ENCODE measurements around the gene CGN.

Gene CGN

DNA sequence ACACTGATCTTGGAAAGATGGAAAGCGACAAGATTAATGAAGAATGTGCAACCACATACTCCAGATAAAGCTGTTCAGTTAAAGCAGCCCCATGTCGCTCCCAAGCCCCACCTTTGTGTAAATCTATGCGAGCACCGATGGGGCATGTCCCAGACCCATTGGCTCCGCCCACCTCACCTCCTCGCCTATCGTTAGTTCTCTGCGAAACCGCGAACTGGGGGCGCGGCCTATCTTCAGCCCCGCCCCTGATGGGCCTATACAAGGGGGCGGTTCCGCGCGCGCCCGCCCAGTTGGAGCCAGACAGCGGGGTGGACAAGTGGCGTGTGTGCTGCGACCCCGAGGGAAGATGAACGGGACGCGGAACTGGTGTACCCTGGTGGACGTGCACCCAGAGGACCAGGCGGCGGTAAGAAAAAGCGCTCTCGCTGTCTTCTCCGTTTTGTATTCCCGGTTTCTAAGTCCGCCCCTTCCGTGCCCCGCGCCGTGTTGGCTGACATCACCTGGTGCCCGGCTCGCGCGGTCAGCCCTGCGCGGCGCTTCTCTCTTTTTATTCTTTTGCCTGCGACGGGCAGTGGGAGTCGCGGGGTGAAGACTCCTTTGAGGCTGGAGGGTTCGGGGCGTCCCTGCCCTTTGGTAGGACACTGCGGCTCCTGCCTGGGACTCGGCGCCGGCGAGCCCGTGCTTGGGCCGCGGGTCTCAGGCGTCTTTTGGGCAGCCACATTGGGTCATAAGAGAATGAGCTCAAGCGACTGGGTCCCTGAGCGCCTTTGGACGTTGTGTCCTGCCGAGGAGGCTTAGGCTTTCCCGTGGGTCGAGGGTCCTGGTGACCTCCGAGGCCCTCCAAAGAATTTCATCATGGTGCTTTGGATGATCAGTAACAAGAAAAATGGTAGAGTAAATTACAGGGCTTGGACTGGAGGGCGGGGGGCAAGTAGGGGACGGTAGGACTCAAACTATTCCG, 29.1 kb downstream of the CGN start, which contains the start of gene TUFT1:
Gene TUFT1, plus strand, starts transcription at position 289 of the 961 bp plus-strand sequence. Its CDS starts 58 bp downstream, at position 347.
- in situ Hi-C loops (cut with HindIII; ENCODE audit: low pct_ligation_motif_present, low pct_unique_long_range_greater_than_20kb, low sequenced_read_pairs), result no loop called here
- peak; percentile 97 for DNase-seq

DNA sequence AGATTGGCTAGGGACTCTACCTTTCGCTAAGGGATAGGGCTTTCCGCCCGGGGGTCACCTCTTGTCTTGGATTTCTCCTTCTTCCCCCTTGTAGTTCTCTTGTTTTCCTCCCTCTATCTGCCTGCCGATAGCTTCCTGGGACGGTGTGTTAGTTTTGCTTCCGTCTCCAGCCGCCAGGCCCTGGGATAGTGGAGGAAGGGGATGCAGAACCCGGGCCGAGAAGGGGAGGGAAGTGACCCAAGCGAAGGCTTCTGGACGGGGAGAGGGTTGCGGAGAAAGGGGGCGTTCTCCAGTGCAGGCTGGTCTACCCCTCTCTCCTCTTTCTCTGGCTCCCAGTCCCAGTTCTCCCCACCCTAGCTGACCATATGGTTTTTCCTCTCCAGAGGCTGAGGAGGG, 29.8 kb downstream of the CGN start:
- in situ Hi-C loops (cut with HindIII; ENCODE audit: low pct_ligation_motif_present, low pct_unique_long_range_greater_than_20kb, low sequenced_read_pairs), result no loop called here

DNA sequence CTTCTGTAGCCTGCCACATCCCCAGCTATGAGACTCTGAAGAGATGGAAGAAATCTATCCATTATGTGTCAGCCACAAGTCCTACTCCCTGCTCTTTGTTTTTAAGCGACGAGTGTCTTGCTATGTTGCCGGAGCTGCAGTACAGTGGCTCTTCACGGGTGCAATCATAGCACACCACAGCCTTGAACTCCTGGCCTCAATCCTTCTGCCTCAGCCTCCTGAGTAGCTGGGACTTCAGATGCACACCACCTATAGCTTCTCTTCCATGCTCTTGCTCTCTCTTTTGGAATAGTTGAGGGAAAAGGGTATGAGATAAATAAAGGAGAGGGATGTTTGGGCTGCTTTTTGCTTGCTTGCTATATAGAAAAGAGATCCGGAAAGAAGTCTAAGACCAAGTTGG, 30.6 kb downstream of the CGN start:
- DNase-seq, result no peak

More for the DNA sequence above, 29.8 kb downstream of the CGN start:
- no peak for DNase-seq

DNA sequence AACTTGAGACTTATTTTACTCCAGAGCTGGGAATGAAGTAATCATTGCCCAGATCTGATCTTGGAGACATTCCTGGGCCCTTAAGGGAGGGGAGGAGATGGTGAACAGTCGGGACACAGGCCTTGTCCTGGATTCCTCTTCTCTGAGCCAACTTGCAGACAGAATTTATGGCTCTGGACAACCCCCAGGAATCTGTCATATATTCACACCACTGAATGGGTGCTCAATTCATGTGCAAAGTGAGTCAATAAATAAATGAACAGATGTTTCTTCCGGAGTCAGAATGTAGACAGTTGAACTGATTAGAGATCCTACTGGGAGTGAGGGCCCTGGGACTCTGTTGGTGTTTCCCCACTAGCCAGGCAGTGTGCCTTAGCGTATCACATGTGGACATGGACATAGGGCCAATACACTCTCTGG, 31.5 kb downstream of the CGN start:
- in situ Hi-C loops (cut with HindIII; ENCODE audit: low pct_ligation_motif_present, low pct_unique_long_range_greater_than_20kb, low sequenced_read_pairs), result no loop called here
- peak; percentile 83 for DNase-seq

More for the DNA sequence above, 30.6 kb downstream of the CGN start:
- in situ Hi-C loops (cut with HindIII; ENCODE audit: low pct_ligation_motif_present, low pct_unique_long_range_greater_than_20kb, low sequenced_read_pairs), result no loop called here

DNA sequence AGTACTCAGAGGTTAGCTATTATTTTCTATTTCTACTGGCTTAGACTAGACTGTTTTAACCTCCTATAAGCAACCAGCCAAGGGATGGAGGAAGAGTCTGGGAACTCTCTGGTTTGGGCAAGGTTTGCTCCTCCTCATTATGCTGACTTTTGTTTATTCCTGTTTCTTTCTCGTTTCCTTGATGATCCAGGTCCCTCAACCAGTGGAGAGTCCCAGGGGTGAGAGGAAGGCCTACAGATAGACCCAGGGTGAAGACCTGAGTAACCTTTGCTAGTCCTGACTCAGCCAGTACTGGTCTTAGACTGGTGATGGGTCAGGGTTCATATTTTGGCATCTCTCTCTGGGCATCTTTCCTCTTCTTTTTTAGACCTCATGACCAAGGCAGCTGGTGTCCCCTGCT, 34.4 kb downstream of the CGN start:
- DNase-seq, result no peak
- in situ Hi-C loops (cut with HindIII; ENCODE audit: low pct_ligation_motif_present, low pct_unique_long_range_greater_than_20kb, low sequenced_read_pairs), result no loop called here

DNA sequence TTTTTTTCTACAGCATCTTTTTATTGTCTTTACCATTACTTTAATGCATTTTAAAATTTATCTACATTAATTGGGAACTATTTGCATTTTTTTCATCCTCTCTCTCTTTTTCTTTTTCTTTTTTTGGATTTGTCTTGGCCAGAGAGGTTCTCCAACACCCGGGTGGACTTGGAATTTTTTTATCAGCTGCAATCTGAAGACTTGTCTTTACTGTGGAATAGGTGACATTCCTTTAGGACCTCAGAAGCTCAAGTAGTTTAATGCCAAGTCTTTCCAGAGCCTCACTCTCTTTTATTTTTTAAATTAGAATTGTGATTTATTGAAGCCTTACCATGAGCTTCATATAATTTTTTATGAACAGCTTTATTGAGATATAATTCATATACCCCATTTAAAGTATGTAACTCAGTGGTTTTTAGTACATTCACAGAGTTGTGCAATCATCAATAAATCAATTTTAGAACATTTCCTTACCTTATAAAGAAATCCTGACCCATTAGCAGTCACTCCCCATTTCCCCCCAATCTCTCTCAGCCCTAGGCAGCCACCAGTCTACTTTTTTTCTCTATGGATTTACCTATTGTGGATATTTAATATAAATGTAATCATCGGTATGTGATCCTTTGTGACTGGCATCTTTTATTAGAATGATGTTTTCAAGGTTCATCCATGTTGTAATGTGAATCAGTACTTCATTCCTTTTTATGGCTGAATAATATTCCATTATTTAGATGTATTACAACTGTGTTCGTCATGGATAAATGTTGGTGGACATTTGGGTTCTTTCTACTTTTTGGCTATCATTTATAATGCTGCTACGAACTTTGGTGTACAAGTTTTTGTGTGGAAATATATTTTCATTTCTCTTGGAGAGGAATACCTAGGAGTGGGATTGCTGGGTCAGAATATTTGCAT, 35.1 kb downstream of the CGN start:
- DNase-seq, result no peak
- in situ Hi-C loops (cut with HindIII; ENCODE audit: low pct_ligation_motif_present, low pct_unique_long_range_greater_than_20kb, low sequenced_read_pairs), result no loop called here

DNA sequence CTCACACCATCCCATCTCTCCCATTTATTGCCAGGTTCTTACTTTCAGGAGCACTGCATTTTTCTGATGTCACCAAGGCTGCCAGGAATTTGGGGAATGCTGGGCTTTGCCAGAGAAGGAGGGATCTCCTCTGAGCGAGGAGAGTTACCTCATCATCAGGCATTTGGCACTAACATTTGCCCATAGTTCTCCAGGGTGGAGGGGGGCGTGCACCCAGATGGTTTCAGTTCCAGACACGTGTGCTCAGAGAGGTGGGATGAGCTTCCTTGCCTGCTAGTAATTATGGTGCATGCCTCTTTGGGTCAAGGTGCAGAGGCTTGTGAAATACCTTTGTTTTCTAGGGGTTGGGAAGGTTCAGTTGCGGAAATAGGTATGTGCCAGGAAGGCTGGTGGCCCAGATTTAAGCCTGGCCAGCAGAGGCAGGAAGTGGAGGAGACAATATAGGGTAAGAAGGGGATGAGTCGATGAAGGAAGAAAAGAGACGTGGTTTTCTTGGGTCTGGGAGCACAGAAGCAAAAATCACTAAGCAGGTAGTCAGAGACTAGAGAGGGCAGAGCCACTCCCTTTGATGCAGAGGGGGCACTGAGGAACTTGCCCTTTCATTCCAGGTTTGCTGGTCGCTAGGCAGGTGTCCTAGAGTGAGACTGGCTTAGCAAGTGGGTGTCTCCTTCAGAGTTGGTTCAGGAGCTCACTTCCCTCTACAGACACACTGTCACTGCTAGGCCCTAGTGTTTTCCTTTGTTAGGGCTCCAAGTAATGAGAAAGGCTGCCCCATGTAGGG, 36.1 kb downstream of the CGN start:
- in situ Hi-C loops (cut with HindIII; ENCODE audit: low pct_ligation_motif_present, low pct_unique_long_range_greater_than_20kb, low sequenced_read_pairs), result no loop called here
- DNase-seq, result peak; percentile 99

DNA sequence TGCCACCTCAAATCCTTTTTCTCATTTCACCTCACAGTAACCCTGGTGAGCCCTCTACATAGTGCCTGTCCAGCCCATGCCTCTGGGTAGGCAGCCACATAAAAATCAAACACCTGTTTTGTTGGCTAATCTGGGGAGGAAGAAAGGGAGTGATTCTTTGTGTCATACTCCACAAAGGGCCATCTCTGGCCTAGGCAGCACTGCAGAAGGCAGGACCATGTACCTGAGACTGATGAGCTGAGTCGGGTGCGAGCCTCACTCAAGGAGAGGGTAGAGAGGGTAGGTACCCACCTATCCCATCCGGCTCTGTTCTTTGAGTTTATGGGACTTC, 36.7 kb downstream of the CGN start:
- in situ Hi-C loops (cut with HindIII; ENCODE audit: low pct_ligation_motif_present, low pct_unique_long_range_greater_than_20kb, low sequenced_read_pairs), result no loop called here
- no peak for DNase-seq

DNA sequence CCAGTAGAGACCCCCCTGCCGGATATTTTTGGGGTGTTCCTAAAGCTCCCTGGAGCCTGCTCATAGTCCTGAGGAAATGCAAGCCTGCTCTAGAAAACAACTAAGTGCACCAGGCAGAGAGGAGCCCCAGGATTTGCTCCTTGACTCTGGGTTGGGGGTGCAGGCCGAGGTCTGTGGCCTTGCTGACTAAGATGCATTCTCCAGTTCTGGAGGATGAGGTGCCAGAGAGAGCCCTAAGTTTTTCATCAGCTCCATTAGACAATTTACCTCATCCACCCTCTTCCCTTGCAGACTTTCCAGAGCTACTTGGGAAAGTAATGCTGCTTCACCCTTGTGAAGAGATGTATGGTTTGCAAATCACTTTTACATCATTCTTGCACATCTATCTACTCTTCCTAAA, 38.0 kb downstream of the CGN start:
- no peak for DNase-seq
- in situ Hi-C loops (cut with HindIII; ENCODE audit: low pct_ligation_motif_present, low pct_unique_long_range_greater_than_20kb, low sequenced_read_pairs), result no loop called here

DNA sequence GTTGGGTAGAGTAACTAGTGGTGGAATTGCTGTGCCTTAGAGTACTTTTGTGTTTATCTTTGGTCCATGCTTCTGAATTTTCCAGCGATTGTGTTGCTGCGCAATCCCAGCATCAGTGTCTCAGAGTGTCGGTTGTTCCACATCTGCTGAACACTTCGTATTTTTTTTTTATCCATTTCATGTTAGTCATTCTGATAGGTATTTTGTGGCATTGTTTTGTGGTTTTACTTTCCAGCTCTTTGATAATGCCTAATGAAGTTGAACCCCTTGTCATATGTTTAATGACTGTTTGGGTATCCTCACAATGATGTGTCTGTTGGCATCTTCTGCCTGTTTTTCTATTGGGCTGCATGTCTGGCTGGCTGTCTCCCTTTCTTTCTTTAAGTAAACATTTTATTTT, 42.5 kb downstream of the CGN start:
- no peak for DNase-seq
- in situ Hi-C loops (cut with HindIII; ENCODE audit: low pct_ligation_motif_present, low pct_unique_long_range_greater_than_20kb, low sequenced_read_pairs), result no loop called here

DNA sequence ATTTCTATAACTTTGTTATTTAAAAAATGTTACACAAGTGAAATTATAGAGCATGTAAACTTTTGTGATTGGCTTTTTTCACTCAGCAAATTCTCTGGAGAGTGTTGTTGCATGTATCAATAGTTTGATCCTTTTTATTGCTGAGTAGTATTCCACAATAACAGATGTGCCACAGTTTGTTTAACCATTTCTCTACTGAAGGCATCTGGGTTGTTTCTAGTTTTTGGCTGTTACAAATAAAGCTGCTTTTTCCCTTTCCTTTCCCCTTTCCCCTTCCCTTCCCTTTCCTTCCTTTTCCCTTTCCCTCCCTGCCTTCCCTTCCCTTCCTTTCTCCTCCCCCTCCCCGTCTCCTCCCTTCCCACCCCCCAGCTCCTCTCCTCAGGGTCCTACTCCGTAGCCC, 44.9 kb downstream of the CGN start:
- DNase-seq, result no peak
- in situ Hi-C loops (cut with HindIII; ENCODE audit: low pct_ligation_motif_present, low pct_unique_long_range_greater_than_20kb, low sequenced_read_pairs), result no loop called here

DNA sequence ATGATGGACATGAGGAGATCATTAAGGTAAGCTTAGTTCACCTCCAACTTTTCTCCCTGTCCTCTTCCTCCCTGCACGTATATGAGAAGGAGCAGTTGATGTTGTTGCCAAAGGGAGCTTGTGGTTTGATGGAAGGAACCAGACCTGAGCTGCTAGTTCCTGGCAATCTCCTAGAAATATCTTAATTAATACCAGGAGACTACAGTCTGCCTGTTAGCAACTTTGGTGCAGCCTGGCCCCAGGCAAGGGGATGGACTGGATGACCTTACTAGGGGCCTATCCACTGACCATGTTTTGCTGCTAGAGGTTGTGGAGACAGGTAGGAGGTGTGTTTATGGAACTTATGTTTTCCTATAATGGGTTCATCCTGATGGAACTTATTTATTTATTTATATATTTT, 51.5 kb downstream of the CGN start:
- no peak for DNase-seq
- in situ Hi-C loops (cut with HindIII; ENCODE audit: low pct_ligation_motif_present, low pct_unique_long_range_greater_than_20kb, low sequenced_read_pairs), result no loop called here

DNA sequence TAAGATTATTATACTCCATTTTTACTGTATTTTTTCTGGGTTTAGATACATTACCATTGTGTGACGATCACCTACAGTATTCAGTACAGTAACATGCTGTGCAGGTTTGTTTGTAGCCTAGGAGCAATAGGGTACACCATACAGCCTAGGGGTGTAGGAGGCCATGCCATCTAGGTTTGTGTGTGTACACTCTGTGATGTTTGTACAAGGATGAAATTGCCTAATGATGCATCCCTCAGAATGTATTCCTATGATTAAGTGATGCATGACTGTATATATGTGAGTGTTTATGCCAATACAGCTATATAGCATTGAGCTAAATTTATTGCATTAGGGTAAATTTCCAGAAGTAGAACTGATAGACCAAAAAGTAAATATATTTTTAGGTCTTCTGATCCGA, 52.2 kb downstream of the CGN start:
- DNase-seq, result no peak
- in situ Hi-C loops (cut with HindIII; ENCODE audit: low pct_ligation_motif_present, low pct_unique_long_range_greater_than_20kb, low sequenced_read_pairs), result no loop called here

DNA sequence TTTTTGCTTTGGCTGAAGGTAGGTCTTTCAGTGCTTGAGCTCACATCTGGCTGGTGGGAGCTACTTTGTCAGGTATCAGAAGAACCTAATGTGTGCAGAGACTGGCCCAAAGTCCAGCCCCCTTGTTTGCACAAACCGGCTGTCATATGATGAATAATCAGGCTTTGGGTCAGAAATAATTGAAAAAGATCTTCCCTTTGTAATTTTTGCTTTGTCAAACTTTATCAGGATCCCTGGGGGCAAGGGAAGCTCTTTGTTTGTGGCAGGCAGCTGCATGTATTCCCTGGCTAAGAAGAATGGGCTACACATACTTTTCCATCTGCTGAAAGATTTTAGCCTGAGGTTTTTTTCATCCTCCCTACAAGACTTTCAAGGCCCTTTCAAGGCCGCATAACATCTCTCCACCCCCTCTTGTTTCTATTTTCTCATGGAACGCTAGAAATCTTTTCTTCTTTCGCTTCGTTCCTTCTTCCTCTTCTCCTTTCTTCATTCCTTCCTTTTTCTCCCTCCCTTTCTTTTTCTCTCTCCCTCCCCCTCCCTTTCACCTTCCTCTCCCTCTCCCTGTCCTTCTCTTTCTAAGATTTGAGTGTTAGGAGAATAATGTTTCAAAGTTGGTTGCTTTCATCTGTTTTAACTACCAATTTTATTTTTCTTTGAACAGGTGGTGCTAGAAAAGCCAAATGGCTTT, 54.5 kb downstream of the CGN start:
- in situ Hi-C loops (cut with HindIII; ENCODE audit: low pct_ligation_motif_present, low pct_unique_long_range_greater_than_20kb, low sequenced_read_pairs), result no loop called here
- DNase-seq, result no peak

DNA sequence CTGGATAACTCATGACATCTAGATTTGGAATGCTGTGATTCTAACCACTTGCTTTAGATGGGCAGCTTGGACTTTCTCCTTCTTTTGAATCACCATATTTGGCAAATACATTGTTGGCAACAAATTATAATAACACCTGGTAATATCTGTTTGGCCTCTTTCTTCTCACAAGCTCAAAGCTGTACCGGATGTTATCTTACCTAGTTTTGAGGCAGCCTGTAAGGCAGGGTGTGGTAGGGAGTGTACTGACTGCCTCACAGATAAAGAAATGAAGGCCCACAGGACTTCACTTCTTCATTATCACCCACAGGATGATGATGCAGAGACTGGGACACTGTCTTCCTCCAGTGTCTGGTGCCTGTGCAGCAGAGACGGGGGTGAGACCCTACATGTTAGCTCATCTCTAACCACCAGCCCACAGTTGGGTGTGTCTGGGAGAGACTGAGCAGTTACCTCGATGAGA, 57.5 kb downstream of the CGN start:
- DNase-seq, result no peak

DNA sequence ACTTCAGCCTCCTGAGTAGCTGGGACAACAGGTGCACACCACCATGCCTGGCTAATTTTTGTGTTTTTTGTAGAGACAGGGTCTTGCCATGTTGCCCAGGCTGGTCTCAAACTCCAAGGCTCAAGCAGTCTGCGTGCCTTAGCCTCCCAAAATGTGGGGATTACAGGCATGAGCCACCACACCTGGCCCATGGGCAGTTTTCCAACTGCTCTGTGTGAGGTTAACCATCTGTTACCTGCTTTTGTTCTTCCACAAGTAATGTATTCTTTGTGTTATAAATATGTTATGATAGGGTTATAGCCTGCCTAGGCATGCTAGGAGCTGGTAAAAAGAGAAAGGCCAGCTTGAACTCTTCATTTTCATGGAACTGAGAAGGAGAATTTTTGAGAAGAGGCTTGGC, 59.6 kb downstream of the CGN start:
- in situ Hi-C loops (cut with HindIII; ENCODE audit: low pct_ligation_motif_present, low pct_unique_long_range_greater_than_20kb, low sequenced_read_pairs), result no loop called here
- no peak for DNase-seq

More for the DNA sequence above, 57.5 kb downstream of the CGN start:
- in situ Hi-C loops (cut with HindIII; ENCODE audit: low pct_ligation_motif_present, low pct_unique_long_range_greater_than_20kb, low sequenced_read_pairs), result no loop called here

DNA sequence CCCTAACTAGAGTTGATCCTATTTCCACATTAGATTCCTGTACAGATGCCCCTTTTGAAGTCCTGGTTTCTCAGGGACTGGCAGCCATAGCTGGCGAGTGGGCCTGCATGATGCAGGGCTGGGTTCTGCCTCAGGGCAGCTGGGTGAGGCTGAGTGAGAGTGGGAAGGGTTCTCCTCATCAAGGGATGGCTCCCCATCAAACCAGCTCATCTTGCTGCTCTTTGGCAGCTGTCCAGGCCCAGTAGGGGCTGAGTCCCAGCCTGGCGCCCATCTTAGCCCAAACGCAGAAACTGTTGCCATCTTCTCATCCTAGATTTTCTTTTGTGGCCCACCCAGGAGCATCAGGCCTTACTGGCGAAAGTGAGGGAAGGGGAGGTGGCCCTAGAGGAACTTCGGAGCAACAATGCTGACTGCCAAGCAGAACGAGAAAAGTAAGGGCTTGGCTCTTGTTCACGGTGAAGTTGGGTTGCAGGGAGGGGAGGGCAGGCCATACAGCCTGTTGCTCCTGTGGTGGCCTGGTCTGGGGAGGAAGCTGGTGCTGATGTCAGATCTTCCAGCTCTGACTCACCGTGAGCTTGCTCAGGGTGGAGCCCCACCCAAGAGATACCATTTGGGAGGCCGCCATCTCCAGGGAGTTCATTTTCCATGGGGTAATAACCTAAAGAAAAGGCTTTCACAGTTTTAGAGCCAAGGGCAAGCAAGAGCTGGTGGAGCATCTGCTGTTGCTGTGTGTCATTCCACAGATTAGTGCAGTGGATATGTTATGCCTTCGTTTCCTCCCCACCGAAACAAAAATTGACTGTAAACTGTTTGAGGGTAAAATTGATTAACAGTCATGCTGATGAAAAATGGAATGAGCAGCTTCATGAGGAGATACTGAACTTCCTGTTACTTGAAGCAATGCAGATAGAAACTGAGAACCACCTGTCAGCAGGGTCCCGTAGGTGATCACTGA, 63.7 kb downstream of the CGN start:
- DNase-seq, result no peak

More for the DNA sequence above, 63.7 kb downstream of the CGN start:
- in situ Hi-C loops (cut with HindIII; ENCODE audit: low pct_ligation_motif_present, low pct_unique_long_range_greater_than_20kb, low sequenced_read_pairs), result no loop called here

All from ACHN (cell line).